NCI-H1048 (cell line): Measurements from ENCODE around the gene DDOST.

Source experiments
- DNase-seq: peaks from one replicate; lab custom pipeline; 2025; lab: John Stamatoyannopoulos, UW

The DDOST gene

DNA sequence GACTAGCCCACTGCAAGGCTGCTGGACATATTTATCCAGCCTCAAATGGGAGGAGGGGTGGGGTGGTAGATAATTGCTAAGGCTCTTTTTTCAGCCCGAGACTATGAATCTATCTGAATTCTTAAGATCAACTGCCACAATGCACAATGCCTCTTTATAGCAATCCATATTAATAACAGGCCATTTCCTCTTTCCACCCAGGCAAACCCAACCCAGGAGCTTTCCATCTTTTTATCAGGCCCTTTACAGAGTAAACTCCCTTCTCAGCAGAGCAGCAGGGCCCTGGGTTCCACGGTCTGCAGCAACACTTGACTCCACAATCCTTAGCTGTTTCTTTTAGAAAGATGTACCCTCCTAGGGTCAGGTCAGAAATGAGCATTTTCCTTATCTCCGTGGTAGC is 806 bp downstream of the DDOST start:
- DNase-seq, result no peak

DNA sequence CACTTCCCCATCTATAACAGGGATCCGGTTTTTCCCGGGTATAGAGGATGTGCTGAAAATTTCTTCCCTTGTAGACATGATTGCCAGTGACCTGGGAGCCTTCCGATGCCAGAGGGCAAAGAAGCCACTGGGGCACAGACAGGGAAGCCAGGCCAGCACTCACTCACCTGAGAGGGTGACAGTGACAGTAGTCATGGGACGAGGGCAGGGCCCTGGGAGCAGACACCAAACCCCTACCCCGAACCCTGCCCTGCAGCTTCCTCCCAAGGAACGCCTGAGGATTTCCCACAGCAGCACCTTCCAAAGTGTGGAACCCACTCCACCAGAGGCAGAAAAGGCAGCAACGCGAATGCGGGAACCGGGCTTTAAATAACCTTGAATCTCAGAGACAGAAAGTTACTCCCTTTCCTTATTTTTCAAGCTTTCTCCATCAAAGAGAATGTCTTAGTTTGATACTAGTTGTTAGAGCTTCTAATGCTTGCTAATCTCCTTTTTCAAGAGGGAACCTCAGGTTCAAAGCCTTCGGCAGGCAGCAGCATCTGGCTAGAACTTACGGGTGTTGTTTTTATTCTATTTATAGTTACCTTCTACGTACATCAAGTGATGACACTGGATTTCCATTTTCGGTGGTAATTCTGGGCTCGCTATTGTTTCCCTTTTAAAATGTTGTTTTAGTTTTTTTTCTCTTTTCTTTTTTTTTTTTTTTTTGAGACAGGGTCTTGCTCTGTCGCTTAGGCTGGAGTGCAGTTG is 2.8 kb downstream of the DDOST start:
- no peak for DNase-seq

DNA sequence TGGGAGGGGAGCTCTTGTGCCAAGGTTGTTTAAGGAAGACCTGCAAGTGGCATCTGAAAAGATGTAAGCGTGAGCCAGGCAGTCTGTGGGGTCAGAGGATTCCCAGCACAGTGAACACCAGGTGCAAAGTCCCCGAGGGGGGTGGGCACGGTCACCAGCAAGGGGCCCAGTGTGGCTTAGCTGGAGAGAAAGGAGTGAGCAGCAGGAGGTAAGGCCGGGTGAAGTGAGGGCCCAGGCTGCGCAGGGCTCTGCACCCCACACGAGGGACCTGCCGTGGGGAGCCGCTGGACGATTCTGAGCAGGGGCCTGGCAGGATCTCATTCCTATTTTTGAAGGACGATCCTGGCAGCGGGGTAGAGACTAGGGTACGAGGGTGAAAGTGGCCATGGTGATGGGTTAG is 4.1 kb downstream of the DDOST start:
- DNase-seq, result no peak

DNA sequence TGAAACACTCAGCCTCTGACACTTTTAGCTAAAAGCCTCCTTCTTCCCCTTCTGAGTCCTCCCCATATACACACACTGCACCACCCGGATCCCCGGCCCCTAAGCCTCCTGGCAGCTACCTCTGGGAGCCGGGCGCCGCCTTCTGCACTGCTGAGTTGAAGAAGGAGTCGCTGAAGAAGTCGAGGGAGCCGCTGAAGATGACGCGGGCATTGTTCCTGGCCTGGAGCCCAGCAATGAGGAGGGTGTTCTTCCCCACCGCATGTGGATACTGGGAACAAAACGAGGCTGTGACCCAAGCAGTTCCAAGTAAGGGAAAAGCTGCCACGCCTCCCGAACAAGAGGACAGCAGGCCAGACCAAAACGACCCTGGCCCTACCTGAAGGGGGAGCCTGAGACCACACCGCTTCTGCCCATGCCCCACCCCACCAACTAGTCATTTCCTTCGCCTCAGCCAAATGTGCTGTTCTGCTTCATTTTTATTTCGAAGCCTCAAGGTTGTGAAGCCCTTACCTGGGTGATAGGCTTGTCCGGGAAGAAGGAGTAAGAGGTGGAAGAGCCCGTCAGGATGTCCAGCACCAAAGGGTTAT is 7.0 kb downstream of the DDOST start:
- no peak for DNase-seq

DNA sequence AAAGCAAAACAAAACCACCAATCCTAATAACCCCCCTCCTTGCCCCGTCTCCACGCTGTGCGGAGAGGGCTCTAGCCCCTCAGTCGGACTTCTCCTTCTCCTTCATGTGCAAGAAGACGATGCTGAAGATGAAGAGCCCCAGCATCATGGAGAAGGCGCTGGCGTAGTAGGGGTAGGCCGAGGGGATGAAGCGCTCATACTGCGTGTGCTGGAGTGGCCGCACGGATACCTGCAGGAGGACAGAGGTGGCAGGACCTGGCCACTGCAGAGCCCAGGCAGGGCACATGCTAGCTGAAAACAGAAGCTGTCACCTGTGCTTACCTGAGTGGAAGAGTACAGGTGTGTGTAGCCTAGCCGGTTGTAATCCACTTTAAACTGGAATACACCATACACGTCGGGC is 8.9 kb downstream of the DDOST start:
- no peak for DNase-seq

DNA sequence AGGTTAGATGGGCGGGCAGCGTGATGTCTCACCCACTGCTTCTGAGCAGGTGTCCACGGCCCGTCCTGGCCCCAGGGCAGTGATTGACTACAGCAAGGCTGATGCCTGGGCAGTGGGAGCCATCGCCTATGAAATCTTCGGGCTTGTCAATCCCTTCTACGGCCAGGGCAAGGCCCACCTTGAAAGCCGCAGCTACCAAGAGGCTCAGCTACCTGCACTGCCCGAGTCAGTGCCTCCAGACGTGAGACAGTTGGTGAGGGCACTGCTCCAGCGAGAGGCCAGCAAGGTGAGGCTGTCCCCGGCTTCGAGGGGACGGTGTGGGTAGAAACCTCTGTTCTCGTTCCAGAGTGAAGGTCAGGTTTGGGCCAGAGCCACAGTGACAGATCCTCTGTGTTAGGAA is 12.2 kb downstream of the DDOST start:
- no peak for DNase-seq

- no peak for DNase-seq
Observed at GRCh38 chr1:20648438-20648837, 12.7 kb downstream of the DDOST start.

GRCh38 chr1:20645414-20645813 is 15.8 kb downstream of the DDOST start:
- no peak for DNase-seq

- no peak for DNase-seq
Observed at GRCh38 chr1:20644416-20644815, 16.8 kb downstream of the DDOST start.

GRCh38 chr1:20643080-20643479 is 18.1 kb downstream of the DDOST start:
- no peak for DNase-seq

DNA sequence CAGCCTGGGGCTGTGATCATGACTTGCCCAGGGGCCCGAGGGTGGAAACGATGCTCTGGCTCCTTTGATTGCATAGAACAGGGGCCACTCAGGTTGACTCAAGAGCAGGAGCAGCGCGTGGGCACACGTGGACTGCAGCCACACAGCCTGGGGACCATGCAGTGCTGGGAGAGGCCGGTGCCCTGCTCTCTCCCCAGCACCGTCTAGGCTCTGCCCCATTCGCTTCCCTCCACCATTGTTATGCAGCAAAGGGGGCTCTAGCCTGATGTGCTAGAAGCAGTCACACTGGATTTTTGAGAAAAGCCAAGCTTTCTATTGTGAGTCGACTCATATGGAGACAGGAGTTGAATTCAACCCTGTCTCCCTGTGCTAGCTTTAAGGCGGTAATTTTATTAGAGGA is 19.2 kb downstream of the DDOST start:
- no peak for DNase-seq

GRCh38 chr1:20640183-20640597 is 21.0 kb downstream of the DDOST start:
- no peak for DNase-seq

DNA sequence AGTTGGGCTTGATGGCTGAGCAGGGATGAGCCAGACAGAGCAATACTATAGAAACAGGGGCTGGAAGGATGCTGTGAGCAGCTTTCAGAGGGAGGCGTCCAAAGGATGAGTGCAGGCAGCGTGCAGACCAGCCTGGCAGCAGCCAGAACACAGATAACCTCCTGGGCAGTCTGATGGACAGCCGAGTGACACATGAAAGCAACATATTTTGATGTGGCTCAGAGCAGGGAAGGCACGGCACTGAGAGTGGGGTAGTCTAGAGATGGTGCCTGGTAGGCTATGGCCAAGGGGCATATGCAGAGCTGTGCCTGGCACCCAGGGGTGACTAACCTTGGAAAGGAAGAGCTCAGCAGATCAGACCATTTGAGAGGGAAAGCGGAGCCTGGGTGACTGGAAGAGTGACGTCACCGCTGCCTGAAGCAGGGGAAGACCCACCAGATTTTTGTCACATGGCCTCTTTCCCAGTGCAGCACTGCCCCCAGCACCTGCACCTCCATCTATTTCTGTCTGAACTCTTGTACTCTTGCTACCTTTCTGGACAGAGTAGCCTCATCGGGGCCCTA is 24.3 kb downstream of the DDOST start:
- no peak for DNase-seq

DNA sequence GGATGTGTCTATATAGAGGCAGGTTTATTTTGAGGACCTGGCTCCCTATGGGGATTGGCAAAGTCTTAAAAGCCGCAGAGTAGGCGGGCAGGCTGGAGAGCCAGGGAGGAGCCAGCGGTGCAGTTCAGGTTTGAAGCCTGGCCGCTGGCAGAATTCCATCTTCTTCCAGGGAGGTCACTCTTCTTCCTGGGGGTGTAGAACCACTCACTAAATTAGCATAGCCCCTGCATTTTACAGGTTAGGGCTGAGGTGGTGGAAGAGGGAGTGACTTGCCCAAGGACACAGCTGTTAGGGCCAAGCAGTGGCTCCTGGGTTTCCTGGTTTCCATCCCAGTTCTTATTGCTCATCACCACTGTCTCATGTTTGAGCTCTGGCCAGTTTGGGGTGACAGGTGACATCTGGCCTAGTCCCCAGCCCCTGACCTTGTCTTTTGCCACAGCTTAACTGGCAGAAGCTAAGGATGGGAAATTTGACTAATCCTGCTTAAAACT is 26.5 kb downstream of the DDOST start:
- no peak for DNase-seq

GRCh38 chr1:20634065-20634593 is 27.0 kb downstream of the DDOST start:
- no peak for DNase-seq

GRCh38 chr1:20633190-20634064 is 27.7 kb downstream of the DDOST start, which contains the start of gene PINK1:
Gene PINK1 (plus strand): TSS chr1:20633458. CDS start chr1:20633549, 91 bp downstream.
- DNase-seq, result peak; percentile 28

- no peak for DNase-seq
Observed at GRCh38 chr1:20632386-20632785, 28.8 kb downstream of the DDOST start.

DNA sequence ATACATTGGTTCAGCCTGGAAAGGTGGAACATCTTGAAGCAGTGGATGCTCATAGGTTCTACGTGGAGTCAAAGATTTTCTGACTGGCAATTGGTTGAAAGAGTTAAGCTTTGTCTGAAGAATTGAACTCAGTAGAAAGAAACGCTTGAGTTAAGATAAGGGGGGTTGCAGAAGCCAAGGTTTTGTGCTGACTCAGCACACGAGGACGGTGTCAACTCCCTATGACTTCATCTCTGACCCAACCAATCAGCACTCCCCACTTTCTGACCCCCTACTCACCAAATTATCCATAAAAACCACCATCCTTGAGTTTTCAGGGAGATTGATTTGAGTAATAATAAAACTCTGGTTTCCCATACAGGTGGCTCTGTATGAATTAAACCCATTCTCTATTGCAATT is 30.4 kb downstream of the DDOST start:
- DNase-seq, result no peak

- DNase-seq, result no peak
Observed at GRCh38 chr1:20626524-20626923, 34.6 kb downstream of the DDOST start.

DNA sequence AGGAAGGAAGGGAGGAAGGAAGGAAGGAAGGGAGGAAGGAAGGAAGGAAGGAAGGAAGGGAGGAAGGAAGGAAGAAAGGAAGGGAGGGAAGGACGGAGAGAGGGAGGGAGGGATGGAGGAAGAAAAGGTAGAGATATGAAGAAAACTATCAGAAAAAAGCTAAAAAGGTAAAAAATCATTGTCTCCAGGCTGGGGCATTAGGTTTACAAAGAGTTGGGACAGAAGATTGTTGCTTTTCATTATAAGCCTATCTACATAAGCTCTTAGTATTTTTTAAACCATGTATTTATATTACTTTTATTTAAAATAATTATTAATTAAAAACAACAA is 35.1 kb downstream of the DDOST start:
- DNase-seq, result no peak

GRCh38 chr1:20625176-20626097 is 35.7 kb downstream of the DDOST start:
- no peak for DNase-seq
